WTC11 (cell line): ENCODE results near the gene SRSF3. TPM values are rescaled to one million over a fixed set of nuclear protein-coding genes. Genes with fewer than 3 reads are reported as not detected.

Source experiments
- ATAC-seq: fragments of 200-7000 bp; cut with Tn5 transposase; 2 replicates; pipeline ENCODE4 v1.10.0; 2021; ENCODE audit warnings: mild to moderate bottlenecking, moderate library complexity
- CTCF ChIA-PET: fragments of 300-600 bp; sonication (Branson Sonifier 250); formaldehyde crosslinking; loops from one replicate; lab custom pipeline; 2021; ENCODE audit warnings: antibody characterized with exemption; lab: Charles Lee
- POLR2A ChIA-PET: fragments of 350-600 bp; sonication (Branson Sonifier 250); formaldehyde crosslinking; loops from one replicate; lab custom pipeline; 2021; ENCODE audit warnings: antibody characterized with exemption; lab: Charles Lee
- DNase-seq: peaks from one replicate; pipeline ENCODE4 v3.0.0; 2021; ENCODE audit warnings: low spot score
- H3K27ac Mint-ChIP-seq: 2 replicates; pipeline ENCODE4 v1.8.0; 2021; ENCODE audit warnings: mixed read lengths
- H3K27me3 Mint-ChIP-seq: 2 replicates; pipeline ENCODE4 v1.8.0; 2021; ENCODE audit warnings: low read depth, mild to moderate bottlenecking, moderate library complexity, mixed read lengths
- H3K36me3 Mint-ChIP-seq: 2 replicates; pipeline ENCODE4 v1.8.0; 2021; ENCODE audit warnings: mixed read lengths
- H3K4me1 Mint-ChIP-seq: 2 replicates; pipeline ENCODE4 v1.8.0; 2022; ENCODE audit warnings: mixed read lengths
- H3K4me3 Mint-ChIP-seq: 2 replicates; pipeline ENCODE4 v1.8.0; 2021; ENCODE audit warnings: mild to moderate bottlenecking, moderate library complexity, mixed read lengths
- H3K9me3 Mint-ChIP-seq: 2 replicates; pipeline ENCODE4 v1.8.0; 2021; ENCODE audit warnings: mixed read lengths
- ESRRA ChIP-seq: sonication (generic); formaldehyde crosslinking; IDR thresholded peaks from 2 replicates; pipeline ENCODE4 v1.8.1; 2022; ENCODE audit warnings: mild to moderate bottlenecking, missing genetic modification reagents, borderline replicate concordance
- FOXP1 ChIP-seq: sonication (generic); formaldehyde crosslinking; IDR thresholded peaks from 2 replicates; pipeline ENCODE4 v1.8.0; 2022; ENCODE audit warnings: missing genetic modification reagents, mild to moderate bottlenecking, moderate library complexity, borderline replicate concordance
- GTF2I ChIP-seq: fragments of 250-450 bp; sonication (Bioruptor Pico); conservative IDR thresholded peaks from 2 replicates; pipeline ENCODE4 v1.4.0; 2021; ENCODE audit warnings: mild to moderate bottlenecking
- IRF2 ChIP-seq: sonication (generic); formaldehyde crosslinking; IDR thresholded peaks from 2 replicates; pipeline ENCODE4 v1.8.0; 2022; ENCODE audit warnings: low read depth, missing genetic modification reagents, borderline replicate concordance
- MLX ChIP-seq: sonication (generic); formaldehyde crosslinking; IDR thresholded peaks from 2 replicates; pipeline ENCODE4 v1.8.1; 2023; ENCODE audit warnings: mild to moderate bottlenecking, missing genetic modification reagents, moderate library complexity
- MYBL2 ChIP-seq: sonication (generic); formaldehyde crosslinking; IDR thresholded peaks from 2 replicates; pipeline ENCODE4 v1.8.1; 2023; ENCODE audit warnings: mild to moderate bottlenecking, moderate library complexity, missing genetic modification reagents
- NFYB ChIP-seq: sonication (generic); formaldehyde crosslinking; conservative IDR thresholded peaks from 2 replicates; pipeline ENCODE4 v1.8.0; 2022; ENCODE audit warnings: low read depth, missing genetic modification reagents
- OVOL2 ChIP-seq: fragments of 250-450 bp; sonication (Bioruptor Pico); IDR thresholded peaks from 2 replicates; pipeline ENCODE4 v1.9.0; 2021; ENCODE audit warnings: mild to moderate bottlenecking, borderline replicate concordance
- SP1 ChIP-seq: sonication (generic); formaldehyde crosslinking; conservative IDR thresholded peaks from 2 replicates; pipeline ENCODE4 v1.8.1; 2022; ENCODE audit warnings: missing genetic modification reagents
- TEAD4 ChIP-seq: sonication (generic); formaldehyde crosslinking; IDR thresholded peaks from 2 replicates; pipeline ENCODE4 v1.8.0; 2022; ENCODE audit warnings: mild to moderate bottlenecking, missing genetic modification reagents
- TP53 ChIP-seq: sonication (generic); formaldehyde crosslinking; IDR thresholded peaks from 2 replicates; pipeline ENCODE4 v1.8.1; 2023; ENCODE audit warnings: mild to moderate bottlenecking, missing genetic modification reagents
- ZNF138 ChIP-seq: sonication (generic); formaldehyde crosslinking; conservative IDR thresholded peaks from 2 replicates; pipeline ENCODE4 v1.8.1; 2022; ENCODE audit warnings: mild to moderate bottlenecking, moderate library complexity, missing genetic modification reagents
- ZNF232 ChIP-seq: sonication (generic); formaldehyde crosslinking; IDR thresholded peaks from 2 replicates; pipeline ENCODE4 v1.8.0; 2022; ENCODE audit warnings: mild to moderate bottlenecking, missing genetic modification reagents
- ZNF396 ChIP-seq: fragments of 250-450 bp; sonication (Bioruptor Pico); IDR thresholded peaks from 2 replicates; pipeline ENCODE4 v1.8.0; 2021; ENCODE audit warnings: mild to moderate bottlenecking, moderate library complexity, borderline replicate concordance
- ZNF512 ChIP-seq: sonication (generic); formaldehyde crosslinking; IDR thresholded peaks from 2 replicates; pipeline ENCODE4 v1.8.1; 2022; ENCODE audit warnings: missing genetic modification reagents, borderline replicate concordance
- ZNF532 ChIP-seq: fragments of 250-450 bp; sonication (Bioruptor Pico); IDR thresholded peaks from 2 replicates; pipeline ENCODE4 v1.9.0; 2021; ENCODE audit warnings: mild to moderate bottlenecking, borderline replicate concordance
- total RNA-seq: library from RNA; stranded (reverse); gene quantifications from 3 replicates; pipeline ENCODE4 v1.2.3, GENCODE V29; 2021
- TF ChIP-seq, protein P1 (sequence below): sonication (generic); formaldehyde crosslinking; IDR thresholded peaks from 2 replicates; pipeline ENCODE4 v1.8.1; 2022; ENCODE audit warnings: low read depth, mild to moderate bottlenecking, moderate library complexity, missing genetic modification reagents, borderline replicate concordance
- TF ChIP-seq, protein P2 (sequence below): sonication (generic); formaldehyde crosslinking; IDR thresholded peaks from 2 replicates; pipeline ENCODE4 v1.8.0; 2022; ENCODE audit warnings: missing genetic modification reagents

The SRSF3 gene
- total RNA-seq, 1 experiment from 2014 or later, result 554 TPM

GRCh38 chr6:36580184-36580526 lies 14.0 kb upstream of the SRSF3 start:
- CTCF ChIA-PET, result interaction anchor here (0.8 to 1.4 kb wide), 9 partner anchors 11 to 240 kb away, joined by 3 to 7 read pairs (median 3); no protein-coding TSS in a partner anchor

GRCh38 chr6:36581716-36582115 lies 12.4 kb upstream of the SRSF3 start:
- POLR2A ChIA-PET, result no interaction called here
- DNase-seq (no peak), ATAC-seq (no peak)
- CTCF ChIA-PET, result interaction anchor here (0.7 kb wide), 1 partner anchor 125 kb away, joined by 3 read pairs; no protein-coding TSS in a partner anchor
- no peak overlapping the region for H3K4me3 Mint-ChIP-seq
- H3K4me1 Mint-ChIP-seq, result peaks cover 3% of the 10 kb centered on the region; the same call in 1 of the 2 replicates
- no peaks in the 10 kb centered on the region for H3K36me3 Mint-ChIP-seq
- TF ChIP-seq ZNF512 (CRISPR knock-in tag) (no peak), IRF2 (CRISPR knock-in tag) (no peak), ZNF232 (no peak), TEAD4 (CRISPR knock-in tag) (no peak), MYBL2 (CRISPR knock-in tag) (no peak), ESRRA (CRISPR knock-in tag) (no peak), FOXP1 (no peak), ZNF138 (CRISPR knock-in tag) (no peak), MLX (CRISPR knock-in tag) (no peak), GTF2I (CRISPR knock-in tag) (no peak), OVOL2 (CRISPR knock-in tag) (no peak), ZNF396 (no peak), TP53 (CRISPR knock-in tag) (no peak), ZNF532 (CRISPR knock-in tag) (no peak), SP1 (CRISPR knock-in tag) (no peak)
- TF ChIP-seq, protein P1, sequence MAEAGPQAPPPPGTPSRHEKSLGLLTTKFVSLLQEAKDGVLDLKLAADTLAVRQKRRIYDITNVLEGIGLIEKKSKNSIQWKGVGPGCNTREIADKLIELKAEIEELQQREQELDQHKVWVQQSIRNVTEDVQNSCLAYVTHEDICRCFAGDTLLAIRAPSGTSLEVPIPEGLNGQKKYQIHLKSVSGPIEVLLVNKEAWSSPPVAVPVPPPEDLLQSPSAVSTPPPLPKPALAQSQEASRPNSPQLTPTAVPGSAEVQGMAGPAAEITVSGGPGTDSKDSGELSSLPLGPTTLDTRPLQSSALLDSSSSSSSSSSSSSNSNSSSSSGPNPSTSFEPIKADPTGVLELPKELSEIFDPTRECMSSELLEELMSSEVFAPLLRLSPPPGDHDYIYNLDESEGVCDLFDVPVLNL (CRISPR knock-in tag), result no peak
- TF ChIP-seq, protein P2, sequence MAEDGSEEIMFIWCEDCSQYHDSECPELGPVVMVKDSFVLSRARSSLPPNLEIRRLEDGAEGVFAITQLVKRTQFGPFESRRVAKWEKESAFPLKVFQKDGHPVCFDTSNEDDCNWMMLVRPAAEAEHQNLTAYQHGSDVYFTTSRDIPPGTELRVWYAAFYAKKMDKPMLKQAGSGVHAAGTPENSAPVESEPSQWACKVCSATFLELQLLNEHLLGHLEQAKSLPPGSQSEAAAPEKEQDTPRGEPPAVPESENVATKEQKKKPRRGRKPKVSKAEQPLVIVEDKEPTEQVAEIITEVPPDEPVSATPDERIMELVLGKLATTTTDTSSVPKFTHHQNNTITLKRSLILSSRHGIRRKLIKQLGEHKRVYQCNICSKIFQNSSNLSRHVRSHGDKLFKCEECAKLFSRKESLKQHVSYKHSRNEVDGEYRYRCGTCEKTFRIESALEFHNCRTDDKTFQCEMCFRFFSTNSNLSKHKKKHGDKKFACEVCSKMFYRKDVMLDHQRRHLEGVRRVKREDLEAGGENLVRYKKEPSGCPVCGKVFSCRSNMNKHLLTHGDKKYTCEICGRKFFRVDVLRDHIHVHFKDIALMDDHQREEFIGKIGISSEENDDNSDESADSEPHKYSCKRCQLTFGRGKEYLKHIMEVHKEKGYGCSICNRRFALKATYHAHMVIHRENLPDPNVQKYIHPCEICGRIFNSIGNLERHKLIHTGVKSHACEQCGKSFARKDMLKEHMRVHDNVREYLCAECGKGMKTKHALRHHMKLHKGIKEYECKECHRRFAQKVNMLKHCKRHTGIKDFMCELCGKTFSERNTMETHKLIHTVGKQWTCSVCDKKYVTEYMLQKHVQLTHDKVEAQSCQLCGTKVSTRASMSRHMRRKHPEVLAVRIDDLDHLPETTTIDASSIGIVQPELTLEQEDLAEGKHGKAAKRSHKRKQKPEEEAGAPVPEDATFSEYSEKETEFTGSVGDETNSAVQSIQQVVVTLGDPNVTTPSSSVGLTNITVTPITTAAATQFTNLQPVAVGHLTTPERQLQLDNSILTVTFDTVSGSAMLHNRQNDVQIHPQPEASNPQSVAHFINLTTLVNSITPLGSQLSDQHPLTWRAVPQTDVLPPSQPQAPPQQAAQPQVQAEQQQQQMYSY (CRISPR knock-in tag), result no peak
- H3K27ac Mint-ChIP-seq, result no peak overlapping the region
- H3K27me3 Mint-ChIP-seq, result no peaks in the 10 kb centered on the region
- no peaks in the 10 kb centered on the region for H3K9me3 Mint-ChIP-seq

More at GRCh38 chr6:36580184-36580526, 14.0 kb upstream of the SRSF3 start:
- H3K27ac Mint-ChIP-seq, result no peak overlapping the region; the same call in 1 of the 2 replicates
- DNase-seq, result no peak
- no peak for TF ChIP-seq NFYB
- TF ChIP-seq, all 79 proteins: peak for 0
- no peak overlapping the region for H3K4me3 Mint-ChIP-seq
- H3K4me1 Mint-ChIP-seq, result peaks cover 3% of the 10 kb centered on the region; the same call in 1 of the 2 replicates
- H3K9me3 Mint-ChIP-seq, result no peaks in the 10 kb centered on the region
- ATAC-seq, result no peak
- no peaks in the 10 kb centered on the region for H3K36me3 Mint-ChIP-seq
- H3K27me3 Mint-ChIP-seq, result no peaks in the 10 kb centered on the region
- POLR2A ChIA-PET, result no interaction called here
